Measurements from ENCODE around the gene HP1BP3. TPM values are rescaled to one million over a fixed set of nuclear protein-coding genes. Genes with fewer than 3 reads are reported as not detected.

Gene HP1BP3
- total RNA-seq, 2 experiments from 2014 or later = 219 to 224 TPM

- TF ChIP-seq CTCF (IDR thresholded peaks at IDR 0.05) = no peak
- ChIA-PET CTCF (no interaction called here), POLR2A (no interaction called here)
- no peak overlapping the region for H3K4me3 Mint-ChIP-seq
- H3K27ac Mint-ChIP-seq = no peak overlapping the region
- no peaks in the 10 kb centered on the region for H3K27me3 Mint-ChIP-seq
- DNase-seq (no peak), ATAC-seq (no peak)
- no peaks in the 10 kb centered on the region for H3K36me3 Mint-ChIP-seq (ENCODE audit: low read depth)
- intact Hi-C loops (cut with micrococcal nuclease) = no loop called here
- no peaks in the 10 kb centered on the region for H3K4me1 Mint-ChIP-seq (ENCODE audit: low read depth)
- no peaks in the 10 kb centered on the region for H3K9me3 Mint-ChIP-seq
Observed at GRCh38 chr1:20702416-20702815, 84.7 kb downstream of the HP1BP3 start.

GRCh38 chr1:20701847-20702246 lies 85.3 kb downstream of the HP1BP3 start:
- Mint-ChIP-seq H3K9me3 (no peaks in the 10 kb centered on the region), H3K36me3 (ENCODE audit: low read depth) (no peaks in the 10 kb centered on the region), H3K27me3 (no peaks in the 10 kb centered on the region), H3K4me1 (ENCODE audit: low read depth) (no peaks in the 10 kb centered on the region), H3K4me3 (no peak overlapping the region), H3K27ac (no peak overlapping the region)
- CTCF ChIA-PET = no interaction called here
- POLR2A ChIA-PET = no interaction called here
- intact Hi-C loops (cut with micrococcal nuclease) = no loop called here
- ATAC-seq (no peak), DNase-seq (no peak)
- TF ChIP-seq CTCF (IDR thresholded peaks at IDR 0.05) = no peak

GRCh38 chr1:20701446-20701845 lies 85.7 kb downstream of the HP1BP3 start:
- Mint-ChIP-seq H3K4me1 (ENCODE audit: low read depth) (no peaks in the 10 kb centered on the region), H3K9me3 (no peaks in the 10 kb centered on the region), H3K27ac (no peak overlapping the region), H3K4me3 (no peak overlapping the region), H3K36me3 (ENCODE audit: low read depth) (no peaks in the 10 kb centered on the region), H3K27me3 (no peaks in the 10 kb centered on the region)
- intact Hi-C loops (cut with micrococcal nuclease) = no loop called here
- ChIA-PET CTCF (no interaction called here), POLR2A (no interaction called here)
- no peak for TF ChIP-seq CTCF (IDR thresholded peaks at IDR 0.05)
- no peak for DNase-seq
- no peak for ATAC-seq

GRCh38 chr1:20700636-20701215 lies 86.4 kb downstream of the HP1BP3 start:
- H3K27ac Mint-ChIP-seq = no peak overlapping the region
- intact Hi-C loops (cut with micrococcal nuclease) = no loop called here
- TF ChIP-seq CTCF (IDR thresholded peaks at IDR 0.05) = no peak

GRCh38 chr1:20699558-20699957 lies 87.5 kb downstream of the HP1BP3 start:
- H3K27me3 Mint-ChIP-seq = no peaks in the 10 kb centered on the region
- intact Hi-C loops (cut with micrococcal nuclease) = loop anchor here (10.0 kb wide), 1 partner anchor 495 kb away; no protein-coding TSS in a partner anchor
- ChIA-PET POLR2A (no interaction called here), CTCF (interaction anchor here (8.8 kb wide), 1 partner anchor 495 kb away, joined by 104 read pairs; no protein-coding TSS in a partner anchor)
- H3K9me3 Mint-ChIP-seq = no peaks in the 10 kb centered on the region
- H3K4me3 Mint-ChIP-seq = no peak overlapping the region
- no peak for DNase-seq
- H3K27ac Mint-ChIP-seq = no peak overlapping the region
- no peaks in the 10 kb centered on the region for H3K4me1 Mint-ChIP-seq (ENCODE audit: low read depth)
- ATAC-seq = no peak
- no peaks in the 10 kb centered on the region for H3K36me3 Mint-ChIP-seq (ENCODE audit: low read depth)
- TF ChIP-seq CTCF (IDR thresholded peaks at IDR 0.05) = no peak

More at GRCh38 chr1:20700636-20701215, 86.4 kb downstream of the HP1BP3 start:
- Mint-ChIP-seq H3K27me3 (no peaks in the 10 kb centered on the region), H3K4me1 (ENCODE audit: low read depth) (no peaks in the 10 kb centered on the region), H3K4me3 (no peak overlapping the region), H3K9me3 (no peaks in the 10 kb centered on the region), H3K36me3 (ENCODE audit: low read depth) (no peaks in the 10 kb centered on the region)
- ChIA-PET CTCF (interaction anchor here (8.8 kb wide), 1 partner anchor 494 kb away, joined by 104 read pairs; no protein-coding TSS in a partner anchor), POLR2A (no interaction called here)
- DNase-seq (no peak), ATAC-seq (no peak)
